Measurements from ENCODE around the gene CCDC38.
"Not testable (repeated sequence)": the region's sequence is repeated elsewhere in the genome, so short reads cannot be mapped to it uniquely, and the experiment has no call there.

Gene CCDC38

GRCh38 chr12:95976416-95976832, 34.0 kb upstream of the CCDC38 start:
- Histone ChIP-seq H3K9me3 (ENCODE audit: severe bottlenecking) (no peaks in the 10 kb centered on the region), H3K27ac (no peak overlapping the region), H3K27me3 (ENCODE audit: insufficient read depth, low read depth, severe bottlenecking) (no peaks in the 10 kb centered on the region), H3K4me3 (ENCODE audit: low read depth, low read length) (no peak overlapping the region), H3K36me3 (no peaks in the 10 kb centered on the region)
- TF ChIP-seq CTCF (IDR thresholded peaks at IDR 0.05; ENCODE audit: low read depth, low read length), result no peak
- no peak for DNase-seq

- Histone ChIP-seq H3K9me3 (ENCODE audit: severe bottlenecking) (no peaks in the 10 kb centered on the region), H3K4me3 (ENCODE audit: low read depth, low read length) (no peak overlapping the region), H3K27ac (no peak overlapping the region), H3K27me3 (ENCODE audit: insufficient read depth, low read depth, severe bottlenecking) (no peaks in the 10 kb centered on the region), H3K36me3 (no peaks in the 10 kb centered on the region)
- TF ChIP-seq CTCF (IDR thresholded peaks at IDR 0.05; ENCODE audit: low read depth, low read length), result no peak
- no peak for DNase-seq
Observed at GRCh38 chr12:95975491-95975890, 33.1 kb upstream of the CCDC38 start.

- DNase-seq, result no peak
- no peaks in the 10 kb centered on the region for H3K27me3 ChIP-seq (ENCODE audit: insufficient read depth, low read depth, severe bottlenecking)
- no peak overlapping the region for H3K4me3 ChIP-seq (ENCODE audit: low read depth, low read length)
- no peak for TF ChIP-seq CTCF (IDR thresholded peaks at IDR 0.05; ENCODE audit: low read depth, low read length)
- H3K27ac ChIP-seq, result no peak overlapping the region; the same call in 1 of the 2 replicates
- H3K9me3 ChIP-seq (ENCODE audit: severe bottlenecking), result no peaks in the 10 kb centered on the region
- no peaks in the 10 kb centered on the region for H3K36me3 ChIP-seq
Observed at GRCh38 chr12:95974358-95974757, 31.9 kb upstream of the CCDC38 start.

GRCh38 chr12:95972832-95973456, 30.5 kb upstream of the CCDC38 start:
- no peaks in the 10 kb centered on the region for H3K27me3 ChIP-seq (ENCODE audit: insufficient read depth, low read depth, severe bottlenecking)
- no peaks in the 10 kb centered on the region for H3K9me3 ChIP-seq (ENCODE audit: severe bottlenecking)
- no peak for TF ChIP-seq CTCF (IDR thresholded peaks at IDR 0.05; ENCODE audit: low read depth, low read length)
- peak overlapping the region; percentile 25 for H3K4me3 ChIP-seq (ENCODE audit: low read depth, low read length)
- H3K36me3 ChIP-seq, result no peaks in the 10 kb centered on the region
- peak; percentile 36 for DNase-seq
- peak overlapping the region; percentile 42 for H3K27ac ChIP-seq

- no peak for TF ChIP-seq CTCF (IDR thresholded peaks at IDR 0.05; ENCODE audit: low read depth, low read length)
- DNase-seq, result no peak
- Histone ChIP-seq H3K36me3 (no peaks in the 10 kb centered on the region), H3K9me3 (ENCODE audit: severe bottlenecking) (no peaks in the 10 kb centered on the region), H3K4me3 (ENCODE audit: low read depth, low read length) (no peak overlapping the region), H3K27ac (no peak overlapping the region), H3K27me3 (ENCODE audit: insufficient read depth, low read depth, severe bottlenecking) (no peaks in the 10 kb centered on the region)
Observed at GRCh38 chr12:95970905-95971304, 28.5 kb upstream of the CCDC38 start.

GRCh38 chr12:95969116-95969515, 26.7 kb upstream of the CCDC38 start:
- not testable (repeated sequence) for H3K4me3 ChIP-seq (ENCODE audit: low read depth, low read length); H3K9me3 ChIP-seq (ENCODE audit: severe bottlenecking); H3K27ac ChIP-seq; H3K27me3 ChIP-seq (ENCODE audit: insufficient read depth, low read depth, severe bottlenecking); DNase-seq; H3K36me3 ChIP-seq
